Neural crest cell (in vitro differentiated cells): Measurements from ENCODE around the gene PLCH2. TPM values are rescaled to one million over a fixed set of nuclear protein-coding genes. Genes with fewer than 3 reads are reported as not detected.
A peak's percentile ranks its signal among the peaks of the same experiment; 100 is the strongest.

ENCODE experiments used
- DNase-seq: peaks from one replicate; pipeline ENCODE4 v3.0.0; 2021; ENCODE audit warnings: low read depth, mixed read lengths, low spot score
- H3K27ac Mint-ChIP-seq: one replicate; pipeline ENCODE4 v1.8.0; 2021; ENCODE audit warnings: mild to moderate bottlenecking, mixed read lengths; ENCODE audit not compliant: unreplicated experiment
- H3K27me3 Mint-ChIP-seq: 2 replicates; pipeline ENCODE4 v1.8.0; 2021; ENCODE audit warnings: low read depth, mild to moderate bottlenecking, mixed read lengths
- H3K36me3 Mint-ChIP-seq: 2 replicates; pipeline ENCODE4 v1.8.0; 2021; ENCODE audit warnings: low read depth, mild to moderate bottlenecking, mixed read lengths
- H3K4me1 Mint-ChIP-seq: 2 replicates; pipeline ENCODE4 v1.8.0; 2021; ENCODE audit warnings: mixed read lengths
- H3K4me3 Mint-ChIP-seq: one replicate; pipeline ENCODE4 v1.8.0; 2021; ENCODE audit warnings: mild to moderate bottlenecking, mixed read lengths
- H3K9me3 Mint-ChIP-seq: 2 replicates; pipeline ENCODE4 v1.8.0; 2021; ENCODE audit warnings: mixed read lengths
- total RNA-seq: library from RNA; stranded (reverse); gene quantifications from 2 replicates; pipeline ENCODE4 v1.2.1, GENCODE V29; 2021
- TF ChIP-seq, protein P1 (sequence below): fragments of 200-600 bp; sonication (generic); conservative IDR thresholded peaks from 2 replicates; pipeline ENCODE4 v1.5.0; 2021; ENCODE audit warnings: antibody characterized with exemption, mild to moderate bottlenecking

Gene PLCH2
- total RNA-seq, 1 donor from 2014 or later = 0.37 TPM

DNA sequence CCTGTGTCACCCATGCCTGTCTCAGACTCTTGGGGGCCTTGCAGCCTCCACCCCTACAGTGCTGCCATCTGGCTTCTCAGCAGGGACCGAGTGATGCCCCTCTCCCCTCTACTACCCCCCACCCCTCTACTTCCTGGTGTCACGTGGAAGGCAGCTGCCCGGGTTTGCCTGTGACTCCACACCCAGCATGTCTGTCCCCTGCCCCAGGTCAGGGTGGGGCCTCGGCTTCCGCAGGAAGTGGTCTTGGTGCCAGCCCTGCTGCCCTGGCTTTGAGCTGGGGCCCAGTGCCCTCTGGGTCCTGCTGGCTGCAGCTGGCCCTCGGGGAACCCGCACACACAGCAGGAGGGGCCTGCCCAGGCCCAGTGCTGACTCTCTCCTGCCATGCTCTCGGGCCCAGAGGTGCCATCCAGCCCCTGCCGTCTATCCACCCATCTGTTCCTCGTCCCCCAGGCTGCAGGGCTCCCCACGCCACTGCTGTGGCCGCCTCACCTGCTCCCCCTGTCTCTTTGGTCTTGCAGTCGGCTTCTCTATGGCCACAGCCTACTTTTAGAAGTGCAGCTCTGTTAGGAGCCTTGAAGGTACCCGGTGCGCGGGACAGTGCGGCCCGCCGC lies 24.0 kb downstream of the PLCH2 start:
- Mint-ChIP-seq H3K4me1 (no peaks in the 10 kb centered on the region), H3K4me3 (peak overlapping the region; percentile 61), H3K27me3 (no peaks in the 10 kb centered on the region), H3K36me3 (no peaks in the 10 kb centered on the region), H3K9me3 (no peaks in the 10 kb centered on the region), H3K27ac (no peak overlapping the region)
- TF ChIP-seq, protein P1, sequence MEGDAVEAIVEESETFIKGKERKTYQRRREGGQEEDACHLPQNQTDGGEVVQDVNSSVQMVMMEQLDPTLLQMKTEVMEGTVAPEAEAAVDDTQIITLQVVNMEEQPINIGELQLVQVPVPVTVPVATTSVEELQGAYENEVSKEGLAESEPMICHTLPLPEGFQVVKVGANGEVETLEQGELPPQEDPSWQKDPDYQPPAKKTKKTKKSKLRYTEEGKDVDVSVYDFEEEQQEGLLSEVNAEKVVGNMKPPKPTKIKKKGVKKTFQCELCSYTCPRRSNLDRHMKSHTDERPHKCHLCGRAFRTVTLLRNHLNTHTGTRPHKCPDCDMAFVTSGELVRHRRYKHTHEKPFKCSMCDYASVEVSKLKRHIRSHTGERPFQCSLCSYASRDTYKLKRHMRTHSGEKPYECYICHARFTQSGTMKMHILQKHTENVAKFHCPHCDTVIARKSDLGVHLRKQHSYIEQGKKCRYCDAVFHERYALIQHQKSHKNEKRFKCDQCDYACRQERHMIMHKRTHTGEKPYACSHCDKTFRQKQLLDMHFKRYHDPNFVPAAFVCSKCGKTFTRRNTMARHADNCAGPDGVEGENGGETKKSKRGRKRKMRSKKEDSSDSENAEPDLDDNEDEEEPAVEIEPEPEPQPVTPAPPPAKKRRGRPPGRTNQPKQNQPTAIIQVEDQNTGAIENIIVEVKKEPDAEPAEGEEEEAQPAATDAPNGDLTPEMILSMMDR = no peak
- DNase-seq = no peak

DNA sequence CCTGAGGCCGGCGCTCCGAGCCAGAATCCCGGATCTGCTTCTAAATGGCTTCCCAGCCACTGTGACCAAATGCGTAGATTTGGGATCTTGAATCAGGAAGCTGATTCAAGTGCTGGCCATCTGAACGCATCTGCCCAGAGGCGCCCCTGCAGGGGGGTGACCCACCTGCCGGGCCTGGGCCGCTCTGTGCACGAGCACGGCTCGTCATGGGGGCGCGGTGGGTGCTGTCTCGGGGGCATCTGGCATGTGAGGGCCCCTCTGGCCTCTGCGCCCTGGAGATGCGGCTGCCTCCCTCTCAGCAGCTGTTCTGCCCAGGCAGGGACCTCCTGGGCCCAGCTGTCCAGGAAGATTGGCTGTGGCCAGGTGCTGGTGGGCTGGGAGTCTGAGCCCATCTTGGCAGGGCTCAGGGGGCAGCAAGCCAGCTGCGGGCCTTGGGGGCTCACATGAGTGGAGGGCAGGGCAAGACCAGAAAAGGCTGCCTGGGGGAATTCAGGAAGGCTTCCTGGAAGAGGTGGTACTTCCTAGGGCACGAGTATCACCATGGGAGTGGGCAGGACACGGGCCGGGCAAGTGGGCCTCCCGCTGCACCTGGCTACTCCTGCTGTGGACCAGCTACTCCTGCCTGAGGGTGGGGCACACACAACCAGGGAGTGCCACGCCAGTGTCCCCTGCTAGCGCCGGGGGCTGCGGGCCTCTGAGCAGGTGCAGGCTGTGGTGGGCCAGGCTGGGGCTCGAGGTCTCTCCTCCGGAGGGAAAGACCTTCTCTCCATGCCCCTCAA lies 25.1 kb downstream of the PLCH2 start:
- H3K36me3 Mint-ChIP-seq = no peaks in the 10 kb centered on the region
- H3K4me1 Mint-ChIP-seq = no peaks in the 10 kb centered on the region
- no peak overlapping the region for H3K4me3 Mint-ChIP-seq
- DNase-seq = no peak
- H3K27me3 Mint-ChIP-seq = no peaks in the 10 kb centered on the region
- no peaks in the 10 kb centered on the region for H3K9me3 Mint-ChIP-seq
- TF ChIP-seq, protein P1 = no peak
- H3K27ac Mint-ChIP-seq = no peak overlapping the region

DNA sequence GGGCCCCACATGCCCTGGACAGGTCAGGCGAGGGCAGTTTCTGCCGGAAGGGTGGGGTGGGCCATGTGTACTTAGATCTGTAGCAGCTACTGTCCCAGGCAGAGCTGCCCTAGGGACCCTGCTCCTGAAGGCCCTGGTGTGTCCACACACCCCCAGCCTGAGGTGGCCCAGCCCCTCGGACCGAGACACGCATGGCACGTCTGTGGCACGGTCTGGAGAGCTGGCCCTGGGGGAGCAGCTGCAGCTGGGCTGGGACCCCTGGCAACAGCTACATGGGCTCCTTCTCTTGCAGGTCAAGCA lies 25.7 kb downstream of the PLCH2 start:
- H3K27ac Mint-ChIP-seq = no peak overlapping the region
- DNase-seq = no peak
- no peaks in the 10 kb centered on the region for H3K4me1 Mint-ChIP-seq
- H3K27me3 Mint-ChIP-seq = no peaks in the 10 kb centered on the region
- TF ChIP-seq, protein P1 = no peak
- H3K4me3 Mint-ChIP-seq = no peak overlapping the region
- H3K9me3 Mint-ChIP-seq = no peaks in the 10 kb centered on the region
- H3K36me3 Mint-ChIP-seq = no peaks in the 10 kb centered on the region

DNA sequence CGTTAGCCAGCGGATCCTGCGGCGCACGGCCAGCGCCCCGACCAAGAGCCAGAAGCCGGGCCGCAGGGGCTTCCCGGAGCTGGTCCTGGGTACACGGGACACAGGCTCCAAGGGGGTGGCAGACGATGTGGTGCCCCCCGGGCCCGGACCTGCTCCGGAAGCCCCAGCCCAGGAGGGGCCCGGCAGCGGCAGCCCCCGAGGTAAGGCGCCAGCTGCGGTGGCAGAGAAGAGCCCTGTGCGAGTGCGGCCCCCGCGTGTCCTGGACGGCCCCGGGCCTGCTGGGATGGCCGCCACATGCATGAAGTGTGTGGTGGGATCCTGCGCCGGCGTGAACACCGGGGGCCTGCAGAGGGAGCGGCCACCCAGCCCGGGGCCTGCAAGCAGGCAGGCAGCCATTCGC lies 26.1 kb downstream of the PLCH2 start:
- Mint-ChIP-seq H3K4me1 (no peaks in the 10 kb centered on the region), H3K27me3 (no peaks in the 10 kb centered on the region), H3K4me3 (no peak overlapping the region), H3K9me3 (no peaks in the 10 kb centered on the region), H3K27ac (no peak overlapping the region), H3K36me3 (no peaks in the 10 kb centered on the region)
- TF ChIP-seq, protein P1 = no peak
- no peak for DNase-seq

DNA sequence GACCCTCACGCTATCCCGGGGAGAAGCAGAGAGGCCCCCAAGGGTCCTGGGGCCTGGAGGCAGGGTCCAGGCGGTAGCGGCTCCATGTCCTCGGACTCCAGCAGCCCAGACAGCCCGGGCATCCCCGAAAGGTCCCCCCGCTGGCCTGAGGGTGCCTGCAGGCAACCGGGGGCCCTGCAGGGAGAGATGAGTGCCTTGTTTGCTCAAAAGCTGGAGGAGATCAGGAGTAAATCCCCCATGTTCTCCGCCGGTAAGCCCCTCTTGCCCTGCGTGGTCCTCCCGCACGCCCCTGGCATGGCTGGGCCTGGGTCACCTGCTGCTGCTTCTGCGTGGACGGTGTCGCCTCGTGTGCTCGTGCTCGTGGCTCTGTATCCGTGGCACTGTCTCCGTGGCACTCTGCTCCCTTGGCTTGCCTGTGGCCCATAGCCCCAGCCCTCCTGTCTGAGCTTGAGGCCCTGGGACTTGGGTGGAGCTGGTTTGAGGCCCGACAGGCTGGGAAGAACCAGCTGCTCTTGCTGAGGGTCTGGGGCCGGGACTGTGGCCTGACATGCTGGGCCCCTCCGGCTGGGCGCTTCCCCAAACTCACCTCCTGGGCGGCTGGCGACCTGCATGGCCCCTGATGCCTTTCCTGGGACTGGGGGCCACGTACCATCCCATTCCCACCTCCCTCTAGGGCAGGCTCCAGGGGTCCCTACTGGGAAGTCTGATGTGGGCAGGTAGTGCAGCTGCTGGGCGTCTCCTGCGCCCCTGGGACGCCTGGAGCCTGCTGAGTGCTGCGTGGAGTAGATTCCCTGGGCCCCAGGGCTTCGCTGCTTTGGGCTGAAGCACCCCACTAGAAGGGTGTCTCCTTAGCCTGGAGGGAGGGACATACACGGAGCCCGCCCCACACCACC lies 26.8 kb downstream of the PLCH2 start:
- H3K27ac Mint-ChIP-seq = peak overlapping the region; percentile 62
- no peaks in the 10 kb centered on the region for H3K4me1 Mint-ChIP-seq
- DNase-seq = no peak
- TF ChIP-seq, protein P1 = no peak
- no peaks in the 10 kb centered on the region for H3K27me3 Mint-ChIP-seq
- H3K36me3 Mint-ChIP-seq = no peaks in the 10 kb centered on the region
- H3K9me3 Mint-ChIP-seq = no peaks in the 10 kb centered on the region
- peak overlapping the region; percentile 34 for H3K4me3 Mint-ChIP-seq
